A549 (cell line): ENCODE data around the gene GPR171.
"Not testable (repeated sequence)": the region's sequence is repeated elsewhere in the genome, so short reads cannot be mapped to it uniquely, and the experiment has no call there.

Experiments
- JUN ChIP-seq, 2 experiments: fragments of >200 bp; sonication (Bioruptor Twin); formaldehyde crosslinking; IDR thresholded peaks; 2 replicates in 1 of 2; 3 replicates in 1 of 2; pipeline ENCODE4 v1.6.1; 2016 to 2017
- SMC3 ChIP-seq: fragments of >200 bp; sonication (Bioruptor Twin); formaldehyde crosslinking; IDR thresholded peaks from 3 replicates; pipeline ENCODE4 v1.6.1; 2018; ENCODE audit warnings: inconsistent platforms
- TF ChIP-seq, protein P1 (sequence below): IDR thresholded peaks from 2 replicates; pipeline ENCODE4 v1.6.1; 2012

DNA sequence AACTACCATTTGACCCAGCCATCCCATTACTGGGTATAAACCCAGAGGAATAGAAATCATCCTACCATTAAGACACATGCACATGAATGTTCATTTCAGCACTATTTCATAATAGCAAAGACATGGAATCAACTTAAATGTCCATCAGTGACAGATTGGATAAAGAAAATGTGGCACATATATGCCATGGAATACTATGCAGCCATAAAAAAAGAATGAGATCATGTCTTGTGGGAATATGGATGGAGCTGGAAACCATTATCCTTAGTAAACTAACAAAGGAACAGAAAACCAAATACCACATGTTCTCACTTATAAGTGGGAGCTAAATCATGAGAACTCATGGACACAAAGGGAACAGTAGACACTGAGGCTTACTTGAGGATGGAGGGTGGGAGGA is 29.4 kb upstream of the GPR171 start:
- TF ChIP-seq JUN (IDR thresholded peaks at IDR 0.05); SMC3: not testable (repeated sequence)
- TF ChIP-seq, protein P1, sequence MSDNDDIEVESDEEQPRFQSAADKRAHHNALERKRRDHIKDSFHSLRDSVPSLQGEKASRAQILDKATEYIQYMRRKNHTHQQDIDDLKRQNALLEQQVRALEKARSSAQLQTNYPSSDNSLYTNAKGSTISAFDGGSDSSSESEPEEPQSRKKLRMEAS = not testable (repeated sequence)
